ENCODE measurements around the gene RAB3C.
A peak's percentile ranks its signal among the peaks of the same experiment; 100 is the strongest.

The RAB3C gene

DNA sequence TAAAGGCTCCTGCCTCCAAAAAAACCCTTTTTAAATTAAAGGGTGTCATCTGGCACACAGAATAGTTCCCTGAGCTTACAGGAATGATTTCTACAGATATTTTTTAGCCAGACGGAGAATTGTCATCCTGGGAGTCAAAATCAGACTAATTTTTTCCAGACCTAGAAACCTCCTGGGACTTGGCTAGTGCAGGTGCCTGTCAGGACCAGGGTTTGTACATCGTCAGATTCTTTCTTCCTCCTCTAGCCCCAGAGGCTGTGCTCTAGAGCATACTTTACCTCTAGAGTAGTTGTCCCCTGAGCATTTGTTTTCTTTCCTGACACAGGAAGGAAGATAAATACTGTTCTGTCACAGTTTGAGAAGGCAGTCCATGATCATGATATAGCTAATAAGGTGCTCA lies 52.5 kb downstream of the RAB3C start:
- DNase-seq (ENCODE audit: low read depth, low spot score): no peak
- H3K9me3 ChIP-seq (ENCODE audit: low read depth, low read length): no peaks in the 10 kb centered on the region
- H3K4me3 ChIP-seq: no peak overlapping the region
- no peak overlapping the region for H3K9ac ChIP-seq (ENCODE audit: insufficient read length)
- H3K27ac ChIP-seq: no peak overlapping the region
- TF ChIP-seq FOXP2 (optimal IDR thresholded peaks at IDR 0.05; ENCODE audit: control extremely low read depth, extremely low read length, insufficient read depth) (no peak), EZH2 (IDR thresholded peaks at IDR 0.05) (no peak), POLR2AphosphoS5 (IDR thresholded peaks at IDR 0.05; ENCODE audit: borderline replicate concordance, low read depth, low read length) (no peak)
- H3K36me3 ChIP-seq (ENCODE audit: insufficient read depth, low read length): no peaks in the 10 kb centered on the region

DNA sequence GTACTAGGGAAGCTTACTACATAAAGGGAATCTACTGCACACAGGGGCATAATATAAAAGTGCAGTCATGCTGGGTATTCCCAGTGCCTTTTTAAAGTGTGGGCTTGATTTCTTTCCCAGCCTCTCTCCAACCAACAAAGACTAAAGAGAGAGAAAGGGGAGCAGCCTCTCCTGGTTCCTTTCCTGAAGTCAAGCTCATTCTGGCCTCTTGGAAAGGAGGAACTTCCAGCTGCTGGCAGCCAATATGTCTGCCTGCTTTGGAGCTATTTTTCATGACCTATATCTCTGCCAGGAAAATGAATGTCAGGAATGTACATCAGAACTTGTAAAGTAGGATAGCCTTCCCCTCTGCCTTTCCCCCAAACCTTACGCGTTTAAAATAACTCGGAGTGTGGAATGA lies 57.1 kb downstream of the RAB3C start:
- no peak overlapping the region for H3K9ac ChIP-seq (ENCODE audit: insufficient read length)
- H3K9me3 ChIP-seq (ENCODE audit: low read depth, low read length): no peaks in the 10 kb centered on the region
- no peaks in the 10 kb centered on the region for H3K36me3 ChIP-seq (ENCODE audit: insufficient read depth, low read length)
- H3K27ac ChIP-seq: no peak overlapping the region
- DNase-seq (ENCODE audit: low read depth, low spot score): no peak
- TF ChIP-seq POLR2AphosphoS5 (IDR thresholded peaks at IDR 0.05; ENCODE audit: borderline replicate concordance, low read depth, low read length) (no peak), EZH2 (IDR thresholded peaks at IDR 0.05) (no peak), FOXP2 (optimal IDR thresholded peaks at IDR 0.05; ENCODE audit: control extremely low read depth, extremely low read length, insufficient read depth) (no peak)
- no peak overlapping the region for H3K4me3 ChIP-seq

DNA sequence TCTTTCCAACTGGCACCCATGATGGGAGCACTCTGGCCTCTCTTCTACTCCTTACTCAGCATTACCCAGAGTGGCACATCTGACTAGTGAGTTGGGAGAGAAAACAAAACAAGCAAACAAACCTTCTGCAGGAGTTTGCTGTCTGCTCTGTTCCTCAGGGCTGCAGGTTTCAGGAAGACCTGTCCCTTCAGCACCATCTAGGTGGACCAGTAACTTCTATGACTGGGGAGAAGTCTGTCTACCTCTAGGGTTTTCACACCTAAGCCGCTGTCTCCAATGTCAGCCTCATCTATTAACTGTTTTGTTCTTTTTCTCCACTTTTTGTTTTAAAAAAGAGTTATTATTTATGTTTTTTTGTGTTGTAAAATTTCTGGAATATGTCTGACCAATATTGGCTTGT lies 58.7 kb downstream of the RAB3C start:
- Histone ChIP-seq H3K27ac (no peak overlapping the region), H3K4me3 (no peak overlapping the region), H3K36me3 (ENCODE audit: insufficient read depth, low read length) (no peaks in the 10 kb centered on the region), H3K9me3 (ENCODE audit: low read depth, low read length) (no peaks in the 10 kb centered on the region), H3K9ac (ENCODE audit: insufficient read length) (no peak overlapping the region)
- DNase-seq (ENCODE audit: low read depth, low spot score): no peak
- TF ChIP-seq EZH2 (IDR thresholded peaks at IDR 0.05) (no peak), FOXP2 (optimal IDR thresholded peaks at IDR 0.05; ENCODE audit: control extremely low read depth, extremely low read length, insufficient read depth) (no peak), POLR2AphosphoS5 (IDR thresholded peaks at IDR 0.05; ENCODE audit: borderline replicate concordance, low read depth, low read length) (no peak)

DNA sequence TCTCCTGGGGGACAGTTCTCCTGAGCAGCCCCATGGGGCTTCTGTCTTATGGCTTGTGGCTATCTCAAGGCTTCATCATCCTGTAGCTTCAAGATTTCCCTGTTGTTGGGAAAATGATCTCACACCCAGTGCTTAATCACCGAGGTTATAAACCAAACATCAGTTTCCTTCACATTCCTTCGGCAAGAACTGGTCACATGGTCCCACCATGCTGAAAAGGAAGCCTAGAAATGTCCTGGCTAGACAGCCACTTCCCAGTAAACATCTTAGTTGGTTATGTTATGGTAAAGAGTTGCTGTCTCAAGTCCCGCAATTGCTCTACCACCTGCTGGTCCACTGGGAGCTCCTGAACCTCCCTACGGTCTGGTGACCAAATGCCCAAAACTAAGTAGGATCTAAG lies 66.0 kb downstream of the RAB3C start:
- no peak overlapping the region for H3K4me3 ChIP-seq
- no peaks in the 10 kb centered on the region for H3K9me3 ChIP-seq (ENCODE audit: low read depth, low read length)
- no peaks in the 10 kb centered on the region for H3K36me3 ChIP-seq (ENCODE audit: insufficient read depth, low read length)
- DNase-seq (ENCODE audit: low read depth, low spot score): no peak
- H3K27ac ChIP-seq: no peak overlapping the region
- H3K9ac ChIP-seq (ENCODE audit: insufficient read length): no peak overlapping the region
- TF ChIP-seq POLR2AphosphoS5 (IDR thresholded peaks at IDR 0.05; ENCODE audit: borderline replicate concordance, low read depth, low read length) (no peak), EZH2 (IDR thresholded peaks at IDR 0.05) (no peak), FOXP2 (optimal IDR thresholded peaks at IDR 0.05; ENCODE audit: control extremely low read depth, extremely low read length, insufficient read depth) (no peak)

DNA sequence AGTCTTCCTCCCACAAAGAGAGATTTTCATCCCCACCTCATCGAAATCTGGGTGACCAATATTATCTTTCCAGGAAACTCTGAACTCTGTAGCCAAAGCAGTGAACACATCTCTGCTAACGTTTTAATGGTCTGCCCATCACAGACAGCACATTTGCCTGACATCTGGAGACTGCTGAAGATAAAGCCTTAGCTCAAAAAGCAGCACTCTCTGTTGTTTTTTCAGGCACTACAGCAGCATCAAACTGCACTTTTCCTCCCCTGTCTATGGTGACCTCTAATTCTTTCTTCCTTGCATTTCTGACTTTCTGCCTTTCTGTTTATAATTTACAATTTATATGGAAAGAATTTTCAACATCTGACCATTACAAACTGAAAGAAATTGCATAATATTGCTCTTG lies 66.8 kb downstream of the RAB3C start:
- H3K9me3 ChIP-seq (ENCODE audit: low read depth, low read length): no peaks in the 10 kb centered on the region
- TF ChIP-seq FOXP2 (optimal IDR thresholded peaks at IDR 0.05; ENCODE audit: control extremely low read depth, extremely low read length, insufficient read depth) (no peak), POLR2AphosphoS5 (IDR thresholded peaks at IDR 0.05; ENCODE audit: borderline replicate concordance, low read depth, low read length) (no peak), EZH2 (IDR thresholded peaks at IDR 0.05) (no peak)
- H3K27ac ChIP-seq: no peak overlapping the region
- H3K36me3 ChIP-seq (ENCODE audit: insufficient read depth, low read length): no peaks in the 10 kb centered on the region
- H3K9ac ChIP-seq (ENCODE audit: insufficient read length): no peak overlapping the region
- no peak overlapping the region for H3K4me3 ChIP-seq
- DNase-seq (ENCODE audit: low read depth, low spot score): no peak

DNA sequence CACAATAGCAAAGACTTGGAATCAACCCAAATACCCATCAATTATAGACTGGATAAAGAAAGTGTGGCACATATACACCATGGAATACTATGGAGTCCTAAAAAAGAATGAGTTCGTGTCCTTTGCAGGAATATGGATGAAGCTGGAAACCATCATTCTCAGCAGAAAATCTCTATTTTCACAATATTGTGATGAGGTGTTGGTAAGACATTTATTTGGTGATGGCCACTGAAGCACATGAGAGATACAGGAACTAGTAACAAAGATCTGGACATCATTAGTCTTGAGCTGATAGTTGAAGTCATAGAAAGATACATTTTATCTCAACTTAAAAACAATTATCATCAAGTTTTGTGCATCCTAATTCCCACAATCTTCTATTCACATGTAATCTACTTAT lies 70.6 kb downstream of the RAB3C start:
- Histone ChIP-seq H3K4me3 (no peak overlapping the region), H3K9ac (ENCODE audit: insufficient read length) (no peak overlapping the region), H3K36me3 (ENCODE audit: insufficient read depth, low read length) (no peaks in the 10 kb centered on the region), H3K27ac (no peak overlapping the region), H3K9me3 (ENCODE audit: low read depth, low read length) (no peaks in the 10 kb centered on the region)
- DNase-seq (ENCODE audit: low read depth, low spot score): no peak
- TF ChIP-seq FOXP2 (optimal IDR thresholded peaks at IDR 0.05; ENCODE audit: control extremely low read depth, extremely low read length, insufficient read depth) (no peak), EZH2 (IDR thresholded peaks at IDR 0.05) (no peak), POLR2AphosphoS5 (IDR thresholded peaks at IDR 0.05; ENCODE audit: borderline replicate concordance, low read depth, low read length) (no peak)

DNA sequence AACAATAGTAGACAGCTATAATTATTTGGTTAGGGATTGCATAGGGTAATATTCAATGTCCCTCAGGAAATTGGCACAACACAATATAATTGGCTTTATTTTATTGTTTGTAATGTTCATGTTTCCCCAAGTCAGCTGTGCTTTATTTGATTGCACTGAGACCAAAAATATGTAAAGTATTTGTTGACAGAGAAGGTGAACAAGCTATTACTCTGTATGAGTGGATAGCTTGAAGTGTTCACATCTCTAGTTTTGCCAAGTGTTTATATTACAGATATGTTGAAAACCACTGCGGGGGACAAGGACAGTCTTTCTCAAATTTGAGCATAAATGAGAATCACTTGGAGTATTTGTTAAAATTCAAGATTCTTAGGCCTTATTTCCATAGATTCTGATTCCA lies 83.3 kb downstream of the RAB3C start:
- TF ChIP-seq POLR2AphosphoS5 (IDR thresholded peaks at IDR 0.05; ENCODE audit: borderline replicate concordance, low read depth, low read length) (no peak), FOXP2 (optimal IDR thresholded peaks at IDR 0.05; ENCODE audit: control extremely low read depth, extremely low read length, insufficient read depth) (no peak), EZH2 (IDR thresholded peaks at IDR 0.05) (no peak)
- H3K9me3 ChIP-seq (ENCODE audit: low read depth, low read length): no peaks in the 10 kb centered on the region
- no peak overlapping the region for H3K4me3 ChIP-seq
- H3K27ac ChIP-seq: peak overlapping the region; percentile 39; the same call in 1 of the 2 replicates
- DNase-seq (ENCODE audit: low read depth, low spot score): no peak
- no peak overlapping the region for H3K9ac ChIP-seq (ENCODE audit: insufficient read length)
- H3K36me3 ChIP-seq (ENCODE audit: insufficient read depth, low read length): no peaks in the 10 kb centered on the region

DNA sequence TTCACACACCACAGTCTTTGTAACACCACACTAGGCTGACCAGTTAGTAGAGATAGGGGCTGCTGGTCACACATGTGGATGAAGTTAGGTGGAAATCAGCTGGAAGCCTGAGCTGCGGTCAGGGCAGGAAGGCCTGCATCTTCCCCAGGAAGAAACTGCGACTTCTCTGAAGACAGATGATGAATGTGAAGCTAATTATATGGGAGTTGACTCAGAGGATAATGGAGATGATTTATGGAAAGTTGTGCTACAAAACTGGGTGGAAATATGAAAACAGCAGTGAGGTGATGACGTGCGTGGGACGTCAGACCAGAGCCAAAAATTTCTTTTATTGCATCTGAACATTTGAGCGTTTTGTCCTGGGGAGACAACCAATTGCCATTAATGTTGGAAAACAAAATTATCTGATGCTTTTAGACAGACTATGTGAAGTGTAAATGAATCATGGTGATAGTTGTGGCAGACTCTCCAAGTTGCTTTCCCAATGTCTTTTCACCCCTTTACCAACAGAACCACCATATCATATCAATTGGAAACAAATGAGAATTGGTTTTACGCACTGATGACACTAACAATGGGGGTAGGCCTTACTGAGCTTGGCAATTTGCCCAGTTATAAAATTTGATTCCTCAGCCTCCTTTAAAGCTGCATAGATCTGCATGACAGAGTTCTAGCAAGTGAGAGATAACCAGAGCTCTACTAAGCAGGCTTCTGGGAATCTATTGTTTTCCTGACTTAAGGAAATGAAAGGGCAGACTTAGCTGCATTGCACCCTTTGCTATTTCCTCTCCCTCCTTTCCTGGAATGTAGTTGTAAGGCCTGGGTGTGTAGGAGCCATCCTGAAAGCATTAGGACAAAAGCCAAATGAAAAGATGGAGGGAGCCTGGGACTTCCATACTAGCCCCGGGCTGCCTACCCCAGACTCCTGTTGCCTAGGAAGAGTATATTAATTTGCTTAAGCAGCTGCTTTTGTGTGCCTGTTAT lies 84.0 kb downstream of the RAB3C start:
- Histone ChIP-seq H3K9me3 (ENCODE audit: low read depth, low read length) (no peaks in the 10 kb centered on the region), H3K36me3 (ENCODE audit: insufficient read depth, low read length) (no peaks in the 10 kb centered on the region), H3K27ac (peak overlapping the region; percentile 53), H3K4me3 (0 out of 2 replicates have a peak overlapping the region, but pooled peaks have one; percentile 5), H3K9ac (ENCODE audit: insufficient read length) (no peak overlapping the region)
- TF ChIP-seq POLR2AphosphoS5 (IDR thresholded peaks at IDR 0.05; ENCODE audit: borderline replicate concordance, low read depth, low read length) (no peak), EZH2 (IDR thresholded peaks at IDR 0.05) (no peak), FOXP2 (optimal IDR thresholded peaks at IDR 0.05; ENCODE audit: control extremely low read depth, extremely low read length, insufficient read depth) (no peak)
- DNase-seq (ENCODE audit: low read depth, low spot score): peak; percentile 40

Measured in SK-N-MC (cell line).